ENCODE measurements around the gene DPY30. TPM values are rescaled to one million over a fixed set of nuclear protein-coding genes. Genes with fewer than 3 reads are reported as not detected.
A peak's percentile ranks its signal among the peaks of the same experiment; 100 is the strongest.

Gene DPY30
- total RNA-seq, 2 experiments from 2014 or later, result 12.4 to 13.1 TPM

DNA sequence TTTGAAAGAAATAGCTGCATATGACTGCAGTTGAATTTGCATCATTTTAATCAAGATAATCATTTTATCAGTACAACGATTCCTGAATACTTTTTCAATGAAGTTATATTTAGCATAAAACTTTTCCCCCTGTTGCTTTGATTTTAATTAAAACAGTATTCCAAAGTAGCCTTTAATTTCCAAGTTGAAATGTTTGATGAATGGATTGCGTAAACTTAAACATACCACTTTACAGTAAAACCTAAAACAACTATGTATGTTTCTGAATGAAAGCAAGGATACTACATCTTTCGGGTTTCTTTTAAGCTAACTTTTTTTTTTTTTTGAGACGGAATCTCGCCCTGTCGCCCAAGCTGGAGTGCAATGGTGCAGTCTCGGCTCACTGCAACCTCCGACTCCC is 25.1 kb upstream of the DPY30 start:
- peaks cover 44% of the 10 kb centered on the region for H3K4me1 Mint-ChIP-seq (ENCODE audit: low read depth)
- CTCF ChIA-PET, result interaction anchor here (1.3 to 2.4 kb wide), 2 partner anchors 24 to 56 kb away, joined by 3 to 24 read pairs; partner anchors contain the start of gene DPY30
- TF ChIP-seq, protein P1, sequence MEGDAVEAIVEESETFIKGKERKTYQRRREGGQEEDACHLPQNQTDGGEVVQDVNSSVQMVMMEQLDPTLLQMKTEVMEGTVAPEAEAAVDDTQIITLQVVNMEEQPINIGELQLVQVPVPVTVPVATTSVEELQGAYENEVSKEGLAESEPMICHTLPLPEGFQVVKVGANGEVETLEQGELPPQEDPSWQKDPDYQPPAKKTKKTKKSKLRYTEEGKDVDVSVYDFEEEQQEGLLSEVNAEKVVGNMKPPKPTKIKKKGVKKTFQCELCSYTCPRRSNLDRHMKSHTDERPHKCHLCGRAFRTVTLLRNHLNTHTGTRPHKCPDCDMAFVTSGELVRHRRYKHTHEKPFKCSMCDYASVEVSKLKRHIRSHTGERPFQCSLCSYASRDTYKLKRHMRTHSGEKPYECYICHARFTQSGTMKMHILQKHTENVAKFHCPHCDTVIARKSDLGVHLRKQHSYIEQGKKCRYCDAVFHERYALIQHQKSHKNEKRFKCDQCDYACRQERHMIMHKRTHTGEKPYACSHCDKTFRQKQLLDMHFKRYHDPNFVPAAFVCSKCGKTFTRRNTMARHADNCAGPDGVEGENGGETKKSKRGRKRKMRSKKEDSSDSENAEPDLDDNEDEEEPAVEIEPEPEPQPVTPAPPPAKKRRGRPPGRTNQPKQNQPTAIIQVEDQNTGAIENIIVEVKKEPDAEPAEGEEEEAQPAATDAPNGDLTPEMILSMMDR (IDR thresholded peaks at IDR 0.05), result no peak

DNA sequence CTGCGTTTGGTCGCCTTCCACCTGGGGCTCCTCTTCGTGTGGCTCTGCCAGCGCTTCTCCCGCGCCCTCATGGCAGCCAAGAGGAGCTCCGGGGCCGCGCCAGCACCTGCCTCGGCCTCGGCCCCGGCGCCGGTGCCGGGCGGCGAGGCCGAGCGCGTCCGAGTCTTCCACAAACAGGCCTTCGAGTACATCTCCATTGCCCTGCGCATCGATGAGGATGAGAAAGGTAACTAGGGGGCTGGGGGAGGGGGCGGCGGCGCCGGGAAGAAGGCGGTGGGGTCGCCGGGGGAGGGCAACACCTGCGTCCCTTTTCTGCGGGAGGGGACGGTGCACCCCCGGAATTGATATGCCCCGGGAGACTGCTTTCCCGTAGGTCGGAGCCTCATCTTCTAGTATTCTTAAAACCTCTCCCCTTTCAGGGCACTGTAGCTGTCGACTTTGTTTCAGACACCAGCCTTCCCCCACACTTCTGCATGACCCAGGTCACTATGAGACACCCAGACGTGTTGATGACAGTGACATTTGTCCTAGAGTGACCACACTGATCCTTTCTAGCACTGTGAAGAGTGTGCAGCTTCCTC is 24.5 kb upstream of the DPY30 start:
- peak overlapping the region; percentile 97 for H3K4me3 Mint-ChIP-seq
- H3K4me3 ChIP-seq (ENCODE audit: low read length), result peak overlapping the region; percentile 90
- ChIA-PET CTCF (interaction anchor here (1.2 to 2.4 kb wide), 7 partner anchors 9 to 59 kb away, joined by 3 to 24 read pairs (median 5); partner anchors contain the start of gene DPY30), POLR2A (interaction anchor here (1.0 to 4.3 kb wide), 17 partner anchors 7 to 1918 kb away, joined by 3 to 65 read pairs (median 5); partner anchors contain the start of genes DPY30, MEMO1, SLC30A6 and TTC27)
- ATAC-seq (ENCODE audit: poor library complexity), result no peak
- no peaks in the 10 kb centered on the region for H3K27me3 ChIP-seq (ENCODE audit: control insufficient read depth in 1 of 2, insufficient read depth in 2 of 2, low read length in 2 of 2)
- H3K27me3 Mint-ChIP-seq, result no peaks in the 10 kb centered on the region
- TF ChIP-seq, protein P1 (IDR thresholded peaks at IDR 0.05), result no peak
- no peaks in the 10 kb centered on the region for H3K9me3 Mint-ChIP-seq
- no peaks in the 10 kb centered on the region for H3K36me3 ChIP-seq (ENCODE audit: insufficient read depth, low read length)
- intact Hi-C loops (cut with DNase I, micrococcal nuclease), result loop anchor here (2.0 to 10.0 kb wide), 8 partner anchors 51 to 1919 kb away; partner anchors contain the start of genes BIRC6 (in 1 of the 2), EHD3 (in 1 of the 2), FAM98A (in 1 of the 2) and TTC27 (in 1 of the 2)
- peak in 5 of 14 experiments; percentile 3 to 35 (median 8) for DNase-seq
- peaks cover 41% of the 10 kb centered on the region for H3K4me1 Mint-ChIP-seq (ENCODE audit: low read depth)
- peak overlapping the region; percentile 63 for H3K27ac ChIP-seq (ENCODE audit: low read depth in 1 of 2, low read length in 2 of 2)
- H3K36me3 Mint-ChIP-seq (ENCODE audit: low read depth), result peaks cover 12% of the 10 kb centered on the region
- peak overlapping the region; percentile 90 for H3K27ac Mint-ChIP-seq
- H3K4me1 ChIP-seq (ENCODE audit: insufficient read depth, low read length), result peaks cover 40% of the 10 kb centered on the region
- H3K9me3 ChIP-seq (ENCODE audit: control insufficient read depth in 1 of 2, insufficient read depth in 1 of 2, low read length in 2 of 2), result no peaks in the 10 kb centered on the region

More for the DNA sequence above, 25.1 kb upstream of the DPY30 start:
- H3K9me3 ChIP-seq (ENCODE audit: control insufficient read depth in 1 of 2, insufficient read depth in 1 of 2, low read length in 2 of 2), result no peaks in the 10 kb centered on the region
- H3K36me3 Mint-ChIP-seq (ENCODE audit: low read depth), result peaks cover 12% of the 10 kb centered on the region
- peak overlapping the region; percentile 90 for H3K27ac Mint-ChIP-seq
- H3K27ac ChIP-seq (ENCODE audit: low read depth in 1 of 2, low read length in 2 of 2), result peak overlapping the region; percentile 63
- H3K27me3 ChIP-seq (ENCODE audit: control insufficient read depth in 1 of 2, insufficient read depth in 2 of 2, low read length in 2 of 2), result no peaks in the 10 kb centered on the region
- H3K4me3 ChIP-seq (ENCODE audit: low read length), result peak overlapping the region; percentile 90
- peaks cover 40% of the 10 kb centered on the region for H3K4me1 ChIP-seq (ENCODE audit: insufficient read depth, low read length)
- H3K36me3 ChIP-seq (ENCODE audit: insufficient read depth, low read length), result no peaks in the 10 kb centered on the region
- H3K4me3 Mint-ChIP-seq, result peak overlapping the region; percentile 97
- no peak for DNase-seq
- no peaks in the 10 kb centered on the region for H3K9me3 Mint-ChIP-seq
- POLR2A ChIA-PET, result interaction anchor here (1.2 to 4.3 kb wide), 7 partner anchors 10 to 101 kb away, joined by 3 to 65 read pairs (median 9); partner anchors contain the start of genes DPY30, MEMO1 and SLC30A6
- ATAC-seq (ENCODE audit: poor library complexity), result no peak
- no peaks in the 10 kb centered on the region for H3K27me3 Mint-ChIP-seq
- intact Hi-C loops (cut with DNase I, micrococcal nuclease), result loop anchor here (2.0 to 10.0 kb wide), 8 partner anchors 52 to 1920 kb away; partner anchors contain the start of genes BIRC6 (in 1 of the 2), EHD3 (in 1 of the 2), FAM98A (in 1 of the 2) and TTC27 (in 1 of the 2)

DNA sequence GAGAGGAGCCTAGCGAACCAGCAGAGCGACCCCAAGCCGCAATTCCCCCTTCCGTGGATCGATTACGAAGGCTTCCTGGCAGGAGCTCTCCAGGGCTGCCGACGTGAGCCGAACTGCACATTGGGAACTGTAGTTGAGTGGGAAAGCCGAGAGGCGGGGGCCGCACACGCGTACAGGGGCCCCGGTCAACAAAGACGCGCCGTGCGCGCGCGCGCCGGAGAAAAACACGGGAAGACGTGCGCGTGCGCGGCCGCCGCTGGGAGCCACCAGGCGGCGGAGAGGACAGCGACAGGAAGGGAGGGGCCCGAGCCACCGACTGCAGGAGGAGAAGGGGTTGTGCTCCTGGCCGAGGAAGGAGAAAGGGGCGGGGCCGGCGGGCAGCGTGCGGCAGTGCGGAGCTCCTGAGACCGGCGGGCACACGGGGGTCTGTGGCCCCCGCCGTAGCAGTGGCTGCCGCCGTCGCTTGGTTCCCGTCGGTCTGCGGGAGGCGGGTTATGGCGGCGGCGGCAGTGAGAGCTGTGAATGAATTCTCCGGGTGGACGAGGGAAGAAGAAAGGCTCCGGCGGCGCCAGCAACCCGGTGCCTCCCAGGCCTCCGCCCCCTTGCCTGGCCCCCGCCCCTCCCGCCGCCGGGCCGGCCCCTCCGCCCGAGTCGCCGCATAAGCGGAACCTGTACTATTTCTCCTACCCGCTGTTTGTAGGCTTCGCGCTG is 23.9 kb upstream of the DPY30 start, which contains the start of gene SPAST:
TSS of gene SPAST (plus strand) at position 247 of the 711 bp plus-strand sequence. CDS start at position 523, 276 bp downstream.
- peak within 1 kb of the TSS; percentile 90 for H3K4me3 ChIP-seq (ENCODE audit: low read length)
- ChIA-PET POLR2A (interaction anchor here (1.0 to 4.3 kb wide), 16 partner anchors 8 to 1917 kb away, joined by 3 to 65 read pairs (median 6); partner anchors contain the start of genes DPY30, MEMO1, SLC30A6 and TTC27), CTCF (interaction anchor here (1.2 to 2.4 kb wide), 6 partner anchors 8 to 58 kb away, joined by 3 to 24 read pairs (median 5); partner anchors contain the start of gene DPY30)
- H3K4me1 Mint-ChIP-seq (ENCODE audit: low read depth), result peaks cover 39% of the 10 kb centered on the region
- H3K36me3 ChIP-seq (ENCODE audit: insufficient read depth, low read length), result no peaks in the 10 kb centered on the region
- peaks cover 34% of the 10 kb centered on the region for H3K4me1 ChIP-seq (ENCODE audit: insufficient read depth, low read length)
- H3K9me3 Mint-ChIP-seq, result no peaks in the 10 kb centered on the region
- H3K4me3 Mint-ChIP-seq, result peak within 1 kb of the TSS; percentile 97
- peak within 1 kb of the TSS; percentile 66 to 80 for H3K27ac ChIP-seq (ENCODE audit: low read depth in 1 of 2, low read length in 2 of 2)
- no peaks in the 10 kb centered on the region for H3K27me3 ChIP-seq (ENCODE audit: control insufficient read depth in 1 of 2, insufficient read depth in 2 of 2, low read length in 2 of 2)
- H3K9me3 ChIP-seq (ENCODE audit: control insufficient read depth in 1 of 2, insufficient read depth in 1 of 2, low read length in 2 of 2), result no peaks in the 10 kb centered on the region
- peak within 1 kb of the TSS; percentile 90 for H3K27ac Mint-ChIP-seq
- H3K36me3 Mint-ChIP-seq (ENCODE audit: low read depth), result peaks cover 12% of the 10 kb centered on the region
- ATAC-seq (ENCODE audit: poor library complexity) (peak; percentile 87), DNase-seq (peak; percentile 91 to 98 (median 96))
- TF ChIP-seq, protein P1 (IDR thresholded peaks at IDR 0.05), result peak; percentile 64
- H3K27me3 Mint-ChIP-seq, result no peaks in the 10 kb centered on the region
- intact Hi-C loops (cut with DNase I, micrococcal nuclease), result loop anchor here (1.0 to 10.0 kb wide), 11 partner anchors 24 to 1919 kb away; partner anchors contain the start of genes SLC30A6 (in 2 of the 2), BIRC6 (in 1 of the 2), DPY30 (in 1 of the 2) and EHD3 (in 1 of the 2)

All from CD4-positive, alpha-beta T cell (primary cell).